Muscle of leg (tissue), 11 donors: Measurements from ENCODE around the gene EFNA4. TPM values are rescaled to one million over a fixed set of nuclear protein-coding genes. Genes with fewer than 3 reads are reported as not detected.

Experiments used
- DNase-seq: peaks from one replicate; pipeline ENCODE4 v3.0.0; 2013
- H3K27ac ChIP-seq: one replicate; pipeline ENCODE4 v1.5.1; 2013; ENCODE audit warnings: mild to moderate bottlenecking, low read length, control low read depth
- H3K27me3 ChIP-seq: one replicate; pipeline ENCODE4 v1.6.1; 2013; ENCODE audit warnings: low read length; ENCODE audit not compliant: control insufficient read depth, insufficient read depth
- H3K36me3 ChIP-seq: one replicate; pipeline ENCODE4 v1.6.1; 2013; ENCODE audit warnings: low read length; ENCODE audit not compliant: control insufficient read depth, insufficient read depth
- H3K4me1 ChIP-seq: one replicate; pipeline ENCODE4 v1.6.1; 2013; ENCODE audit warnings: low read length; ENCODE audit not compliant: control insufficient read depth, insufficient read depth
- H3K4me3 ChIP-seq: one replicate; pipeline ENCODE4 v1.5.1; 2013; ENCODE audit warnings: low read length, control low read depth
- H3K9me3 ChIP-seq: replicated peaks from 2 replicates; pipeline ENCODE4 v1.6.1; 2013; ENCODE audit warnings: low read depth, low read length; ENCODE audit not compliant: control insufficient read depth
- WGBS: methylation state at CpG from one replicate; pipeline ENCODE4 v1.1.5; 2013; ENCODE audit warnings: missing lambda C conversion rate; ENCODE audit not compliant: insufficient coverage; 5-methylcytosine and 5-hydroxymethylcytosine counted together
- polyA plus RNA-seq, 8 donors: library from polyadenylated mRNA; unstranded; fragments of 120-200 nt; gene quantifications; one replicate each; pipeline versions ENCODE4 v1.2.1 to v1.2.3, GENCODE V29; 2013; ENCODE audit warnings: inconsistent platforms in 1 of 8, low replicate concordance in 1 of 8; ENCODE audit not compliant: insufficient read length in 8 of 8, insufficient read depth in 1 of 8
- total RNA-seq: library from RNA; stranded (reverse); fragments of 120-200 nt; gene quantifications from one replicate; pipeline ENCODE4 v1.2.4, GENCODE V29; 2013

The EFNA4 gene
- total and polyA plus RNA-seq, 9 donors, result 5.6 to 9.5 (median 7.2) TPM

DNA sequence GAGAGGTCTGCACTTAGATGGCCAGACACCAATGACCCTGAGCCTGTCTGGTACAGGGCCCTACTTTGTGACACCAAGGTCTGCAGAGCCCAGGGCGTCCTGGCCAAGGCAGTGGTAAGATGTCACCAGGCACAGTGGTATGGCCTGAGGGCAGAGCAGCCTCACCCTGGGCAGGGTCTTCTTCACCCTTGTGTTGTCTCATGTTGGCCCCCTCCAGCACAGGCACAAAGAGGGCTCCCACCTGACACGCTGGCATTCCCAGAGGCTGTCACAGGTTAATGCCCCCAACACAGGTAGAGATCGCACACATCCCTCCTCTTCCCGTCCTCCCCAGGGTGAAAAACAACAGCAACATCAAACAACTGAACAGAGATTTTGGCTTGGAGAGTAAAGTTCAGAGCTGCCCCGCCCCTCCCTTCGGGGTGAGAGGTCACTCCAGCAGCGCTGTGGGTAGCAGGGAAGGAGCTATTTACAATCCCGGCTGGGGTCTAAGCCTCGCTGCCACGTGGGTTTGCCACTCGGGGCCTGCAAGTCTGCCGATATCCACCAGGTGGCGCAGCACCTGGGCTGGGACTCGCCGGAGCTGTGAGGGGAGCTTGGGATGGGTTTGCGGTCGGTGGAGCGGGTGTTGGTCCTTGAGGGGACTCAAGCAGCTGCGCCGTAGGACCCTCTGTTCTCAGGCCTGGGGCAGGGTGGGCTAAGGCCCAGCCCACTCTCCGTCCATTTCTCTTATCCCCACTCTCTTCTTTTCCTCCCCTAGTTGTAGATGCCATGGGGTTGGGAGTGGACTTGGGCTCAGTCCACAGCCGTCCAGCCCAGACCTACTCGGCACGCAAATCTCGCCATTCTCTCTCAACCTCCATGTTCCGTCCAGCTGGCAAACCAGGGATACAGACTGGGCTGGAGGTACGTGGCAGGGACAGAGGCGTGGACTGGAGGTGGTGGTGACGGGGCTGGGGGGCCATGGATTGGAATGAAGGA, 27.8 kb downstream of the EFNA4 start:
- H3K4me3 ChIP-seq, result no peak overlapping the region
- H3K4me1 ChIP-seq, result peaks cover 23% of the 10 kb centered on the region
- WGBS, result 48% methylated on average over 7 of the region's 29 CpGs
- H3K9me3 ChIP-seq, result no peaks in the 10 kb centered on the region
- H3K36me3 ChIP-seq, result no peaks in the 10 kb centered on the region
- H3K27ac ChIP-seq, result no peak overlapping the region
- peak; percentile 77 for DNase-seq
- peaks cover 8% of the 10 kb centered on the region for H3K27me3 ChIP-seq

DNA sequence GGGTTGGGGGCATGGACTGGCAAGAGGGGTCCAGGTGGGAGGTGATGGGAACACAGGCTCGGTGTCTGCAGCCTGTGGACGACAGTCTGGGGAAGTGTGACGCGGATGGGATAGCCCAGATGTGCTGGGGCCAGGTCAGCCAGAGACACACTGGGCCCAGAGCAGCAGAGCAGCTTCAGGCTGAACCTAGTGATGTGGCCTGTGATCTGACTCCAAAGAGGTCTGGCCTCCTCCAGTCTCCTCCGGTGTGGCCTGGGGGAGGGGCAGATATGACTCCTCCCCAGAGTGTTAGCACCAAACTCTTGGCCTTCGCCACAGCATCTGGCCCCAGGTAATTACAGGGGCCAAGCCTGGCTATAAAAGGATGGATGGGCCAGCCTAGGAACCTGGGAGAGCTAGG, 28.6 kb downstream of the EFNA4 start:
- H3K27ac ChIP-seq, result no peak overlapping the region
- peaks cover 9% of the 10 kb centered on the region for H3K27me3 ChIP-seq
- no peak overlapping the region for H3K4me3 ChIP-seq
- no peaks in the 10 kb centered on the region for H3K36me3 ChIP-seq
- no peaks in the 10 kb centered on the region for H3K9me3 ChIP-seq
- peaks cover 20% of the 10 kb centered on the region for H3K4me1 ChIP-seq
- WGBS, result 62% methylated on average over 5 of the region's 6 CpGs
- DNase-seq, result no peak

DNA sequence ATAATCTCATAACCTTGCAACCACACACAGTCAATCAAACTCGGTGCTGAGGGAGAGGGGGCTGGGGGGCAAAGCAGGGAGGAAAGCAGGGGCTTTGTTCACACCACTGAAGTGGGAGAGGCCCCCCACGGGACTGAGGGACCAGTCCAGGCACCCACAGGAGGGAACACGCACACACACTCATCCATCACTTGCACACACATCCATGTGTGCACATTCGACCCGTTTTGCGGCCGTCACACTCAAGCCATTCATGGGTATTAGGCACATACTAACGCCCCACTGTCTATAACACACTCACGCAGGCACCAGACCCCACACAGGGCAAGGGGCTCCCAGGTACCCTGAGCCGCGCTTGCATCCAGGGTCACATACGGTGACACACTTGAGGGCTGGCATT, 29.1 kb downstream of the EFNA4 start:
- H3K36me3 ChIP-seq, result no peaks in the 10 kb centered on the region
- 93% methylated on average over 6 of the region's 12 CpGs for WGBS
- no peak overlapping the region for H3K4me3 ChIP-seq
- DNase-seq, result no peak
- peaks cover 11% of the 10 kb centered on the region for H3K27me3 ChIP-seq
- H3K4me1 ChIP-seq, result peaks cover 20% of the 10 kb centered on the region
- H3K27ac ChIP-seq, result no peak overlapping the region
- no peaks in the 10 kb centered on the region for H3K9me3 ChIP-seq

DNA sequence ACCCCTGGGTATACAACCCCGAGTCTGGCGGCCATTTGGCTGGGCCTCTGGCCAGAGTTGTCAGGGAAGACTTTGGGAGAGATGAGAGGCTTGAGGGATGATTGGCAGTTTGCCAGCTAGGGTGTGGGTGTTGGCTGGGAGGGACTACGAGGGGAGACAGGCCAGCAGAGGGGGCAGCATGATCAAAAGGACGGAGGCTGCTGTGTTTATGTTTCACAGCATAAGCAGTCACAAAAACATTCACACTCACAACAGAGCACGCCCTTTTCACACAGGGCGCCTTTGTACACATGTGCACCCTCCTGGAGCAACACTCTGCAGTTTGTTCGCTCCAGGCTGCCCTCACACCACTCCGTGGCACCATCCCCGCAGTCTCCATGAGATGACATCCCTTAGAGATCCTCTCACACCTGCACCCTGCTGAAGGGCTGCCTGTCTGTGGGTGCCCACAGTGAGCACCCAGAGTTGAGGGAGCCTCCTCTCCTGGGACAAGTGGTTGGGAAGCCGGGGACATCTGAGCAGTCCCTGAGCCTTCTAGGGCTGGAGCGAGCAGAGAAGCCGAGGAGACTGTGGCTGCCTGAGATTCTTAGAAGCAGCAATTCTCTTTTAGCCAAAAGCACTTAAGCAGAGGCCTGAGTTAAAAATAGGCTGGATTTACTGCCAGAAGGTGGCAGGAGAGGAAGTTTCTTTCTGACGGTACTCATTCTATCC, 30.5 kb downstream of the EFNA4 start:
- peaks cover 13% of the 10 kb centered on the region for H3K27me3 ChIP-seq
- H3K4me3 ChIP-seq, result no peak overlapping the region
- H3K9me3 ChIP-seq, result no peaks in the 10 kb centered on the region
- no peaks in the 10 kb centered on the region for H3K36me3 ChIP-seq
- peak; percentile 89 for DNase-seq
- peaks cover 20% of the 10 kb centered on the region for H3K4me1 ChIP-seq
- WGBS, result 9% methylated on average over 6 of the region's 13 CpGs
- H3K27ac ChIP-seq, result peak overlapping the region; percentile 18

DNA sequence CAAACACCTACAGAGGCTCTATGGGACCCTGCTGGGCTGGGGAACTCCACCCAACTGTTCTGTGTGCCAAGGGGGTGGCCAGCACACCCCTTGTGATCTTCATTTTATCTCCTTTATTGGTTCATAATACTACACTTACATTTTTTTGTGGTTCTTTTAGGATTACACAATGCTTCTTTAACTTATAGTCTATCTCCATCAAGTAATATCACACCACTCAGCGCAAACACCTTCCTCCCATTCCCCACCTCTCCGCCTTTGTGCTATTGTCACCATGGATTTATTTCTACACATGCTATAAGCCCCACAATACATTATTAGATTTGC, 31.0 kb downstream of the EFNA4 start:
- H3K4me3 ChIP-seq, result no peak overlapping the region

DNA sequence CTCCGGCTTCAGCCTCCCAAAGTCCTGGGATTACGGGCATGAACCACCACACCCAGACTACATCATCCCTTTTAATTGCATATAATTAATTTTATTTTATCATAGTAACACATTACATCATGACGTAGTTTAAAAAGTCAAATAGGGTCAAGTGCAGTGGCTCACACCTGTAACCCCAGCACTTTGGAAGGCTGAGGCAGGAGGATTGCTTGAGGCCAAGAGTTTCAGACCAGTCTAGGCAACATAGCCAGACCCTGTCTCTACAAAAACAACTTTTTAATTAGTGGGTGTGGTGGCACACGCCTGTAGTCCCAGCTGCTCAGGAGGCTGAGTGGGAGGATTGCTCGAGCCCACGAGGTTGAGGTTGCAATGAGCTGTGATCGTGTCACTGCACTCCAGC, 35.8 kb downstream of the EFNA4 start:
- Histone ChIP-seq H3K4me1 (peaks cover under 1% of the 10 kb centered on the region), H3K27ac (no peak overlapping the region), H3K36me3 (no peaks in the 10 kb centered on the region), H3K9me3 (no peaks in the 10 kb centered on the region), H3K27me3 (peaks cover 6% of the 10 kb centered on the region), H3K4me3 (no peak overlapping the region)
- WGBS, result 74% methylated on average over 4 of the region's 7 CpGs
- DNase-seq, result no peak

More for the DNA sequence above, 31.0 kb downstream of the EFNA4 start:
- no peaks in the 10 kb centered on the region for H3K36me3 ChIP-seq
- DNase-seq, result no peak
- peaks cover 20% of the 10 kb centered on the region for H3K4me1 ChIP-seq
- peaks cover 13% of the 10 kb centered on the region for H3K27me3 ChIP-seq
- H3K27ac ChIP-seq, result no peak overlapping the region
- H3K9me3 ChIP-seq, result no peaks in the 10 kb centered on the region
- 59% methylated on average over 2 of the region's 2 CpGs for WGBS

DNA sequence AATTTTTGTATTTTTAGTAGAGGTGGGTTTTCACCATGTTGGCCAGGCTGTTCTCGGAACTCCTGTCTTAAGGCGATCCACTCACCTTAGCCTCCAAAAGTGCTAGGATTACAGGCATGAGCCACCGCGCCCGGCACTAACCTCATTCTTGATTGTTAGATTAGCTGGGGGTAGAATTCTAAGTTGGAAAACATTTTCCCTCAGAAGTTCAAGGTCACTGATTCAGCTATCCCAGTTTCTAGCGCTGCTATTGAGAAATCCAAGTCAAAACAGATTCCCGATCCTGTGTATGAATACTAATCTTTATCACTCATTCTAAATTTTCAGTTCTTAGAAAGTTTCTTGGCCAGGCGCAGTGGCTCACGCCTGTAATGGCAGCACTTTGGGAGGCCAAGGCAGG, 39.8 kb downstream of the EFNA4 start:
- Histone ChIP-seq H3K27ac (no peak overlapping the region), H3K9me3 (no peaks in the 10 kb centered on the region), H3K4me3 (no peak overlapping the region), H3K4me1 (no peaks in the 10 kb centered on the region), H3K36me3 (no peaks in the 10 kb centered on the region), H3K27me3 (peaks cover 3% of the 10 kb centered on the region)
- no peak for DNase-seq
- WGBS, result 93% methylated on average over 2 of the region's 9 CpGs

DNA sequence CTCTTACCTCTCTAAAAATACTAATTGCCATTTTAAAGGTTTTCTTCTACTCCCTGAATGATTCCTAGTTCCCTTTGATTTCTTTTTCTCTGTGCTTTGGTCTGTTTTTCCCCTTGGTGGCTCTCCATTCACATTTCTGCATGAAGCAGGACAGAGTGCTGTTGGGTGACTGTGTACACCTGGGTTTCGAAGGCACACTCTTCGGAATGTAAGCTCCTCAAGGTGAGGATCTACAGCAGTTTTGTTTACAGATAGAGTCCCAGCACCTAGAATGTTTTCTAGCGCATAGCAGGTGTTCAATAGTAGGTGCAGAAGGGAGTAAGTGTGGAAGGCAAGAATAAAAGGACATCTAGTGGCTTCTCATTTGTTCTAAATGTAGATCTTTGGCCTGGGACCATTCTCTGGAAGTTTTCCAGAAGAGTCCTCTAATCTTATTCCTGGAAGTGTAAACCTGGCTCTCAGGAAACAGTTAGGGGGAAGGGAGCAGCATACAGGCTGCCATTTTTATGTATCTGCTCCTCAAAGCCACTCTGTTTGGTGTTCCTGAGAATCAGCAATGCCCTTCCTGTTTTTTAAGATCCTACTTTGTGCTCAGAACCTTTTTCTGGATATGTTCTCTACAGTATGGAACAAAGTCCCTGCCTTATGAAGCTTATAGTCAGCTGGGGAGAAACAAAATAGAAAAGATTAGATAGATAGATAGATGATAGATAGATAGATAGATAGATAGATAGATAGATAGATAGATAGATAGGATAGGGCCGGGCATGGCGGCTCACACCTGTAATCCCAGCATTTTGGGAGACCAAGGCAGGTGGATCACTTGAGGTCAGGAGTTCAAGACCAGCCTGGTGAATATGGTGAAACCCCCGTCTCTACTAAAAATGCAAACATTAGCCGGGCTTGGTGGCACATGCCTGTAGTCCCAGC, 41.3 kb downstream of the EFNA4 start:
- DNase-seq, result peak; percentile 25

DNA sequence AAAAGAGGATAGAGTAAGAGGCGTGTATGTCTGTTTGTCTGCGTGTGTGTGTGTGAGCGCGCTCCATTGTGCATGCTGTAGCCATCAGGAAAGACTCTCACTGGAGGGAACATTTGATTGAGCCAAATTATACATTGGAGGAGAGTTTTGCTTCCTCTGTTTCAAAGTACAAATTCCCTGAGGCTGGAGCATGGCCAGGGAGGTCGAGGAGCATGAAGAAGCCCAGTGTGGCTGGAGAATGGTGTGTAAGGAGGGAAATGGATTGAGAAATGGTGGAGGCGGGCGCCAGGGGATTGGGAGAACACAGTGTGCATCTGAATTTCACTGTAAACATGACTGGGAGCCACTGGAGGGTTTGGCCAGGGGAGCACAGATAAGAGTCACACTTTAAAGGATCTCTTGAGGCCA, 42.1 kb downstream of the EFNA4 start:
- DNase-seq, result peak; percentile 63
- H3K4me1 ChIP-seq, result no peaks in the 10 kb centered on the region
- 41% methylated on average over 7 of the region's 7 CpGs for WGBS
- no peaks in the 10 kb centered on the region for H3K9me3 ChIP-seq
- H3K27me3 ChIP-seq, result peaks cover 5% of the 10 kb centered on the region
- H3K27ac ChIP-seq, result no peak overlapping the region
- no peaks in the 10 kb centered on the region for H3K36me3 ChIP-seq
- no peak overlapping the region for H3K4me3 ChIP-seq

More for the DNA sequence above, 41.3 kb downstream of the EFNA4 start:
- H3K27me3 ChIP-seq, result peaks cover 5% of the 10 kb centered on the region
- H3K9me3 ChIP-seq, result no peaks in the 10 kb centered on the region
- H3K27ac ChIP-seq, result no peak overlapping the region
- 87% methylated on average over 5 of the region's 7 CpGs for WGBS
- no peaks in the 10 kb centered on the region for H3K4me1 ChIP-seq
- no peaks in the 10 kb centered on the region for H3K36me3 ChIP-seq
- no peak overlapping the region for H3K4me3 ChIP-seq
